NCI-H2227 treated with DMSO at 0.1 percent for 48 hours (cell line): ENCODE results near the gene RND3.

Source experiments
- DNase-seq: peaks from one replicate; lab custom pipeline; 2025; lab: John Stamatoyannopoulos, UW

Gene RND3

GRCh38 chr2:150491943-150492342, 4.5 kb upstream of the RND3 start:
- DNase-seq: no peak

- no peak for DNase-seq
Measured at GRCh38 chr2:150491430-150491829, 4.0 kb upstream of the RND3 start.

- DNase-seq: no peak
Measured at GRCh38 chr2:150490466-150490865, 3.0 kb upstream of the RND3 start.

- DNase-seq: peak; percentile 60
Measured at GRCh38 chr2:150486539-150487484, 655 bp downstream of the RND3 start.

- DNase-seq: peak; percentile 72
Measured at GRCh38 chr2:150485871-150486538, 1.5 kb downstream of the RND3 start.

GRCh38 chr2:150485114-150485870, 2.2 kb downstream of the RND3 start:
- peak; percentile 77 for DNase-seq

GRCh38 chr2:150484461-150485021, 2.9 kb downstream of the RND3 start:
- no peak for DNase-seq

- no peak for DNase-seq
Measured at GRCh38 chr2:150484006-150484405, 3.5 kb downstream of the RND3 start.

GRCh38 chr2:150483532-150483931, 3.9 kb downstream of the RND3 start:
- no peak for DNase-seq

GRCh38 chr2:150482667-150483400, 4.6 kb downstream of the RND3 start:
- DNase-seq: peak; percentile 21

GRCh38 chr2:150482111-150482510, 5.4 kb downstream of the RND3 start:
- no peak for DNase-seq

- no peak for DNase-seq
Measured at GRCh38 chr2:150480971-150481830, 6.3 kb downstream of the RND3 start.

GRCh38 chr2:150480241-150480640, 7.2 kb downstream of the RND3 start:
- DNase-seq: no peak

- DNase-seq: no peak
Measured at GRCh38 chr2:150479075-150479915, 8.2 kb downstream of the RND3 start.

GRCh38 chr2:150478200-150478974, 9.1 kb downstream of the RND3 start:
- DNase-seq: no peak

- no peak for DNase-seq
Measured at GRCh38 chr2:150477347-150477746, 10.1 kb downstream of the RND3 start.

GRCh38 chr2:150476809-150477302, 10.6 kb downstream of the RND3 start:
- DNase-seq: no peak

GRCh38 chr2:150476286-150476685, 11.2 kb downstream of the RND3 start:
- no peak for DNase-seq
